HCT116 (cell line): Measurements from ENCODE around the gene NACC2. TPM values are rescaled to one million over a fixed set of nuclear protein-coding genes. Genes with fewer than 3 reads are reported as not detected.

Source experiments
- ATAC-seq: fragments of 200-7000 bp; cut with Tn5 transposase; 2 replicates; pipeline ENCODE4 v1.9.1; 2020; ENCODE audit warnings: mild to moderate bottlenecking, moderate library complexity
- BruUV-seq: library from RNA; stranded (reverse); fragments of 400-500 nt; replicated peaks from 2 replicates; lab custom pipeline; 2021; lab: Mats Ljungman, UMichigan
- CTCF ChIA-PET: fragments of 300-600 bp; sonication (Branson Sonifier 250); formaldehyde crosslinking; loops from one replicate; lab custom pipeline; 2021; ENCODE audit warnings: antibody characterized with exemption; lab: Charles Lee
- POLR2A ChIA-PET: fragments of 300-600, 350-600 bp; sonication (Branson Sonifier 250); formaldehyde crosslinking; loops from one replicate; lab custom pipeline; 2021; ENCODE audit warnings: antibody characterized with exemption; lab: Charles Lee
- RAD21 ChIA-PET, 2 experiments: fragments of 300-600 bp; sonication (Branson Sonifier 250); formaldehyde crosslinking; loops; one replicate each; lab custom pipeline; 2023; ENCODE audit warnings: low total read pairs in 2 of 2; ENCODE audit not compliant: uncharacterized antibody in 2 of 2, unreplicated experiment in 2 of 2, low non-redundant PET in 1 of 2; lab: Charles Lee
- DNase-seq: peaks from one replicate; pipeline ENCODE4 v3.0.0-alpha.2; 2010; ENCODE audit warnings: low read depth, low spot score
- H2AFZ ChIP-seq: fragments of 200-600 bp; shearing (Covaris generic), sonication (generic); 2 replicates; pipeline ENCODE4 v1.6.1; 2017; ENCODE audit warnings: low read depth, mixed run types, mixed read lengths, antibody characterized with exemption, low read length; ENCODE audit not compliant: poor library complexity, severe bottlenecking
- H3K27ac ChIP-seq: 2 replicates; pipeline ENCODE4 v1.5.1; 2012; ENCODE audit warnings: low read depth, low read length
- H3K27me3 ChIP-seq: fragments of 200-600 bp; sonication (generic); 2 replicates; pipeline ENCODE4 v1.6.1; 2016; ENCODE audit warnings: mixed run types, low read length, mixed read lengths; ENCODE audit not compliant: insufficient read depth
- H3K36me3 ChIP-seq, 2 experiments: fragments of 200-500 bp in 1 of 2; fragments of 200-600 bp in 1 of 2; sonication (Bioruptor generic) in 1 of 2; sonication (generic) in 1 of 2; 2 replicates each; pipeline versions ENCODE4 v1.5.1 to v1.6.1; 2014 to 2016; ENCODE audit warnings: low read length in 2 of 2, inconsistent platforms in 1 of 2, mixed read lengths in 1 of 2, mixed run types in 1 of 2; ENCODE audit not compliant: insufficient read depth in 2 of 2, control insufficient read depth in 1 of 2
- H3K4me1 ChIP-seq, 2 experiments: fragments of 200-600 bp in 1 of 2; sonication (generic) in 1 of 2; 2 replicates each; pipeline versions ENCODE4 v1.5.1 to v1.6.1; 2012 to 2017; ENCODE audit warnings: low read length in 2 of 2, inconsistent platforms in 1 of 2, mild to moderate bottlenecking in 1 of 2, mixed read lengths in 1 of 2, mixed run types in 1 of 2, moderate library complexity in 1 of 2; ENCODE audit not compliant: insufficient read depth in 2 of 2, control insufficient read depth in 1 of 2
- H3K4me2 ChIP-seq: fragments of 200-600 bp; sonication (generic); 2 replicates; pipeline ENCODE4 v1.6.1; 2017; ENCODE audit warnings: mixed run types, low read length, mixed read lengths
- H3K4me3 ChIP-seq, 2 experiments: fragments of 200-600 bp in 1 of 2; sonication (generic) in 1 of 2; replicated peaks in 1 of 2; 2 replicates each; pipeline ENCODE4 v1.5.1; 2011 to 2016; ENCODE audit warnings: low read length in 2 of 2, control low read depth in 1 of 2, low read depth in 1 of 2, mild to moderate bottlenecking in 1 of 2, mixed read lengths in 1 of 2, mixed run types in 1 of 2
- H3K79me2 ChIP-seq: fragments of 200-600 bp; sonication (generic); 2 replicates; pipeline ENCODE4 v1.6.1; 2017; ENCODE audit warnings: mild to moderate bottlenecking, mixed run types, low read length, moderate library complexity, mixed read lengths; ENCODE audit not compliant: insufficient read depth
- H3K9ac ChIP-seq: fragments of 200-600 bp; sonication (generic); 2 replicates; pipeline ENCODE4 v1.6.1; 2016; ENCODE audit warnings: low read length, mixed read lengths
- H3K9me2 ChIP-seq: fragments of 200-600 bp; sonication (generic), shearing (Covaris generic); 2 replicates; pipeline ENCODE4 v1.6.1; 2017; ENCODE audit warnings: mixed run types, mild to moderate bottlenecking, moderate library complexity; ENCODE audit not compliant: insufficient read depth
- H3K9me3 ChIP-seq, 2 experiments: fragments of 200-500 bp in 1 of 2; fragments of 200-600 bp in 1 of 2; sonication (Bioruptor generic) in 1 of 2; sonication (generic) in 1 of 2; 2 replicates each; pipeline ENCODE4 v1.6.1; 2014 to 2017; ENCODE audit warnings: low read length in 2 of 2, mixed read lengths in 2 of 2, inconsistent platforms in 1 of 2, low read depth in 1 of 2, mild to moderate bottlenecking in 1 of 2, mixed run types in 1 of 2, moderate library complexity in 1 of 2; ENCODE audit not compliant: control insufficient read depth in 1 of 2, insufficient read depth in 1 of 2
- H4K20me1 ChIP-seq: fragments of 200-600 bp; sonication (generic), shearing (Covaris generic); 2 replicates; pipeline ENCODE4 v1.6.1; 2017; ENCODE audit warnings: mixed run types, mild to moderate bottlenecking, moderate library complexity; ENCODE audit not compliant: insufficient read depth
- ATF3 ChIP-seq: IDR thresholded peaks from 2 replicates; pipeline ENCODE4 v1.6.1; 2012
- CBX3 ChIP-seq: IDR thresholded peaks from 2 replicates; pipeline ENCODE4 v1.6.1; 2012; ENCODE audit warnings: low read depth
- CEBPB ChIP-seq: IDR thresholded peaks from 2 replicates; pipeline ENCODE4 v1.6.1; 2012; ENCODE audit warnings: low read depth
- CTCF ChIP-seq, 3 experiments: fragments of 200-600 bp in 1 of 3; sonication (generic) in 1 of 3; IDR thresholded peaks in 2 of 3; conservative IDR thresholded peaks in 1 of 3; 2 replicates each; pipeline ENCODE4 v1.5.1; 2012 to 2017; ENCODE audit warnings: low read depth in 2 of 3, low read length in 2 of 3, antibody characterized with exemption in 1 of 3, borderline replicate concordance in 1 of 3, control low read depth in 1 of 3, mild to moderate bottlenecking in 1 of 3, mixed read lengths in 1 of 3, mixed run types in 1 of 3, moderate library complexity in 1 of 3; ENCODE audit not compliant: insufficient read depth in 1 of 3
- EGR1 ChIP-seq: IDR thresholded peaks from 2 replicates; pipeline ENCODE4 v1.6.1; 2012; ENCODE audit warnings: low read depth
- EZH2 ChIP-seq: fragments of 200-600 bp; sonication (generic); IDR thresholded peaks from 2 replicates; pipeline ENCODE4 v1.6.1; 2017; ENCODE audit warnings: antibody characterized with exemption, mixed run types
- EZH2phosphoT487 ChIP-seq: fragments of 200-600 bp; IDR thresholded peaks from 2 replicates; pipeline ENCODE4 v1.6.1; 2018; ENCODE audit warnings: antibody characterized with exemption, borderline replicate concordance
- JUND ChIP-seq: IDR thresholded peaks from 2 replicates; pipeline ENCODE4 v1.6.1; 2012
- RAD21 ChIP-seq: IDR thresholded peaks from 2 replicates; pipeline ENCODE4 v1.6.1; 2012; ENCODE audit warnings: low read depth, mild to moderate bottlenecking
- REST ChIP-seq: IDR thresholded peaks from 2 replicates; pipeline ENCODE4 v1.6.1; 2012; ENCODE audit warnings: low read depth
- SP1 ChIP-seq: IDR thresholded peaks from 2 replicates; pipeline ENCODE4 v1.6.1; 2012; ENCODE audit warnings: low read depth
- ZBTB33 ChIP-seq: IDR thresholded peaks from 2 replicates; pipeline ENCODE4 v1.6.1; 2011; ENCODE audit warnings: mild to moderate bottlenecking, low read length, moderate library complexity; ENCODE audit not compliant: insufficient replicate concordance; ENCODE audit errors: extremely low read depth
- ZFX ChIP-seq: fragments of 450-650 bp; IDR thresholded peaks from 2 replicates; pipeline ENCODE4 v1.6.1; 2017
- ZNF274 ChIP-seq: fragments of 200-500 bp; sonication (Bioruptor generic); IDR thresholded peaks from 2 replicates; pipeline ENCODE4 v1.6.1; 2014; ENCODE audit warnings: mild to moderate bottlenecking, low read depth, low read length, inconsistent platforms
- intact Hi-C: fragments of 100-400 bp; cut with micrococcal nuclease; formaldehyde crosslinking; loops from 2 replicates; pipeline ENCODE4 v1.10.0; 2022
- total RNA-seq: library from RNA; stranded (reverse); gene quantifications from one replicate; pipeline ENCODE4 v1.2.1, GENCODE V29; 2021; ENCODE audit not compliant: unreplicated experiment

The NACC2 gene
- total RNA-seq, 1 experiment from 2014 or later: 27.8 TPM

- TF ChIP-seq ZBTB33 (no peak), ZNF274 (no peak), EGR1 (no peak)
- TF ChIP-seq, all 23 proteins: peak for 0
These were observed 69.6 kb downstream of the NACC2 start (continued) for GRCh38 chr9:136025481-136025880.

GRCh38 chr9:136024696-136025316 lies 70.3 kb downstream of the NACC2 start:
- intact Hi-C loops: no loop called here
- Histone ChIP-seq H3K4me3 (no peak overlapping the region), H3K27ac (no peak overlapping the region), H3K9ac (no peak overlapping the region), H3K9me3 (peaks cover 0 to 4% of the 10 kb centered on the region in 2 experiments; a peak in 2 of 4 replicates), H3K9me2 (no peaks in the 10 kb centered on the region), H3K27me3 (no peaks in the 10 kb centered on the region), H3K79me2 (peaks cover 51% of the 10 kb centered on the region), H4K20me1 (no peaks in the 10 kb centered on the region), H3K36me3 (peaks cover 0 to 12% of the 10 kb centered on the region in 2 experiments; a peak in 2 of 4 replicates), H3K4me2 (no peak overlapping the region), H3K4me1 (no peaks in the 10 kb centered on the region), H2AFZ (no peak overlapping the region)
- ChIA-PET RAD21 (no interaction called here), CTCF (no interaction called here), POLR2A (no interaction called here)
- DNase-seq (no peak), ATAC-seq (no peak)
- BruUV-seq: no TSS peak
- no peak for TF ChIP-seq ZNF274
- no peak for TF ChIP-seq SP1
- no peak for TF ChIP-seq ATF3
- TF ChIP-seq REST: no peak
- no peak for TF ChIP-seq EZH2phosphoT487
- TF ChIP-seq ZBTB33: no peak
- TF ChIP-seq CBX3: no peak
- TF ChIP-seq EZH2: no peak
- no peak for TF ChIP-seq RAD21
- TF ChIP-seq ZFX: no peak
- TF ChIP-seq EGR1: no peak
- TF ChIP-seq CTCF (IDR thresholded peaks at IDR 0.05 in 2 of 3, conservative IDR thresholded peaks at IDR 0.05 in 1 of 3; ENCODE audit: borderline replicate concordance in 1 of 3, insufficient read depth in 1 of 3, low read depth in 2 of 3, low read length in 2 of 3): no peak
- no peak for TF ChIP-seq JUND
- TF ChIP-seq CEBPB: no peak
